Hippocampal formation (tissue), 2 donors: ENCODE data around the gene NID1.
"Not testable (repeated sequence)": the region's sequence is repeated elsewhere in the genome, so short reads cannot be mapped to it uniquely, and the experiment has no call there.

ENCODE experiments used
- DNase-seq, 2 donors: peaks; one replicate each; lab custom pipeline; 2025; lab: John Stamatoyannopoulos, UW

Gene NID1

GRCh38 chr1:235968831-235969230 lies 96.1 kb downstream of the NID1 start:
- DNase-seq, result no peak

DNA sequence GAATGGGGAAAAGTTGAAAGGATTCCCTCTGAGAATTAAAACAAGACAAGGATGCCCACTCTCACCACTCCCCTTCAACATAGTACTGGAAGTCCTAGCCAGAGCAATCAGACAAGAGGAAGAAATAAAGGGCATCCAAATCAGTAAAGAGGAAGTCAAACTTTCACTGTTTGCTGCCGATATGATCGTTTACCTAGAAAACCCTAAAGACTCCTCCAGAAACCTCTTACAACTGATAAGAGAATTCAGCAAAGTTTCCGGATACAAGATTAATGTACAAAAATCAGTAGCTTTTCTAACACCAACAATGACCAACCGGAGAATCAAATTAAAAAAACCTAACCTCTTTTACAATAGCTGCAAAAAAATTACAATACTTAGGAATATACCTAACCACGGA lies 98.8 kb downstream of the NID1 start:
- DNase-seq, result not testable (repeated sequence)

GRCh38 chr1:235960809-235961208 lies 104.1 kb downstream of the NID1 start:
- DNase-seq, result no peak

GRCh38 chr1:235958021-235958420 lies 106.9 kb downstream of the NID1 start:
- no peak for DNase-seq

DNA sequence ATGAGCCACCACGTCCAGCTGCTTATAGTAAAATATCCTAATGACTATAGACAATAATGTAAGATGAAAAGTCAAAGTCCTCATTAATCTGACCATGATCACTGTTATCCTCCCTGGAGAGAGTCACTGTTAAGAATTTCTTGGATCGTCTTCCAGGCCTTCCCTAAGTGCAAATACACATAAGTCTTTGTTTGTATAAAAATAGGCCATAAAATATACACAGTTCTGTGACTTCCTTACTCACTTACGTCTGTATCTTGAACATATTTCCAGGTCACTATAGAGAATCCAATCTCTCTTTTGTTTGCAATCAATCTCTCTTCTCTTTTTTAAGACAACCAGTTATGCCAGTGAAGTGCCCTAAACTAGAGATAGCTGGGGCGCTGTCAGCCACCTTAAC lies 109.1 kb downstream of the NID1 start:
- DNase-seq, result no peak

DNA sequence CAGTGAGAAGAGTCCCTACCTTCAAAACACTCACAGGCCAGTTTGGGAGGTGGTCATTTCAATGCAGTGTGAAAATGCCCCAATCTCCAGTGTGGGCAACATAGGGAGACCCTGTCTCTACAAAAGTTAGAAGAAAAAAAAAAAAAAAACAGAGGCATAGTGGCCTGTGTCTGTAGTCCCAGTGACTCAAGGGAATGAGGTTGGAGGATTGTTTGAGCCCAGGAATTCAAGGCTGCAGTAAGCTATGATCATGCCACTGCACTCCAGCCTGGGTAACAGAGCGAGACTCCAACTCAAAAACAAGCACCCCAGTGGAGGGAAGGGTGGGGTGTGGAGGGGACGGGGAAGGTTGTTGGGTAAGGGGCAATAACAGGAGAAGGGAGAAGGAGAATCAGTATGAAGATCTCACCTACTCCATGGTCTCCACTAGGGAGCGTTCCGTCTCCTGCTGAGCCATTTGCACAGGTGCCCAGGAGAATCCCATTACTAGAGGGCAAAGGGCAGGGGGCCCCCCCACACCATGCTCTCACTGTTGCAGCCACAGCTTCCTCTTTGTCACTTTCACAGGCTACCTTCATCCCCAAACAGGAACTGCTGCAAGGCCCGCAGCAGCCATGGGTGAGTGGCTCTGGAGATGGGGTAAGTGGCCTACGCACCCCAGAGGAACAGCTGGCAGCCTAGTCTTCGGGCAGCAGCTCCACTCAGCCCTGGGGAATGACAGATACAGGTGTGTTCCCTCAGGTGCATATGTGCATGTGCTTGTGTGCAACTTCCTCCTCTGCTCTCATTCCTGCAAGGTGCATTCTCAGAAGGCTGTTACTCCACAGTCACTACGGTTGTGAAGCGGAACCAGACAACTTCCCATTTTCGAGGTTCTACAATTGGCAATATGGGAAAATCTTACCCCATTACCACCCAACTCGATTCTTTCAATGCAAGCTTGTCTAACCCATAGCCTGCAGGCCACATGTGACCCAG lies 110.3 kb downstream of the NID1 start:
- no peak for DNase-seq

DNA sequence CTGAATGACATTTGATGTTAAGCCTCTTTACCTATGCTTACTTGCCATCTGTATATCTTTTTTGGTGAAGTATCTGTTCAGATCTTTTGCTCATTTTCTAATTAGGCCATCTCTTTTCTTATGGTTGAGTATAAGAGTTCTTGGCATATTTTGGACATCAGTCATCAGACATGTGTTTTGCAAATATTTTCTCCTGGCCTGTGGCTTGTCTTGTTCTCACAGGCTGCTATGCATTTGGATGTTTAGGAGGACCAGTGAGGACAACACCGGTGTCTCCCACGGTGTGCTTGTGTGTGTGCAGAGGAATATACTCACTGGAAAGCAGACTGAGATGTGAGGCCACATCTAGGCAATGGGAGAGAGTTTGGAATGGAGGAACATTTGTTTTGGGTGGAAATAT lies 111.1 kb downstream of the NID1 start:
- no peak for DNase-seq

DNA sequence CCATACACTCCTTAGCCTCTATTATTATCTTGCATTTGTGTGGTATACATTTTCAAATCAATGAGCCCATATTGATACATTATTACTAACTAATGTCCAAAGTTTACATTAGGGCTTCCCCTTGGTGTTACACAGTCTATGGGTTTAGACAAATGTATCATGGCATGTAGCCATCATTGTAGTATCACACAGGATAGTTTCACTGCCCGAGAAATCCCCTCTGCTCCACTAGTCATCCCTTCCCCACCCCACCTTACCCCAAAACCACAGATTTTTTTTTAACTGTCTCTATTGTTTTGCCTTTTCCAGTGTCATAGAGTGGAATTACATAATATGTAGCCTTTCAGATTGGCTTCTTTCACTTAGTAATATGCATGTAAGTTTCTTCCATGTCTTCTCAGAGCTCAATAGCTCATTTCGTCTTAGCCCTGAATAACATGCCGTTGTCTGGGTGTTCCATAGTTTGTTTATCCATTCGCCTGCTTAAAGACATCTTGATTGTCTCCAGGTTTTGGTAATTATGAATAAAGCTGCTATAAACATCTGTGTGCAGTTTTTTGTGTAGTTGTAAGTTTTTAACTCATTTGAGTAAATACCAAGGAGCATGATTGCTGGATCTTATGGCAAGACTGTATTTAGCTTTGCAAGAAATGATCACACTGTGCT lies 111.8 kb downstream of the NID1 start:
- DNase-seq, result no peak

DNA sequence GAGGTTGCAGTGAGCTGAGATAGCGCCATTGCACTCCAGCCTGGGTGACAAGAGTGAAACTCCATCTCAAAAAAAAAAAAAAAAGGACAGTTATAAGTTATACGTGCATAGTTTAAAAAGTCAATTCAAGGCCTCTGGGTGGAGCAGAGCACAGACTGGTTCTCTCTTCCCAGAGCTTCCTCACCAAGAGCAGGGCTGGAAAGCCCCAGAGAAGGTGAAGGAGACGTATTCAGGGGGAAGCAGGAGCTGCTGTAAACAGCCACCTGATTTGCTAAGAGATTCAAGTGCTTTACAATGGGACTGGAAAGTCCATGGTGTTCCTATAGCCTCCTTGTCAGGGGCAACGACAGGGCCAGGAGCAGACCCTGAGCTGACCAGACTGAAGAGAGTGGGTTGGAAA lies 113.2 kb downstream of the NID1 start:
- no peak for DNase-seq

DNA sequence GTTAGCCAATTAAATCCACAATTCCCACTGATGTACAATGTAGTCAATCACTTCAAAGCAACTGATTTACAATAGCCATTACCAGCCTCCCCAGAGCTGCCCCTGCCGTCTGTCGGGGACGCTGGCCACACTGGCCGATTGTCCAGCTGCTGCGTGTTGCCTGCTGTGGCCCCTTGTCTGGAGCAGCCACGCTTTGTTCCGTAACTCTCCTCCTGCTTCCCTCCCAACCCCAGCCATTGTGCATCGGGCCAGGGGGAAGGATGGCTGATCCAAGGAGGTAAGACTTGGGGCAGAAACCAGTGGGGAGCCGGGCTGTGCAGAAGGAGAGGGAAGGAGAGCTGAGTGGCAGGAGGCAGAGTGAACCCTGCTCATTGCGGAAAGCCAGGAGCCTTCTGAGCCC lies 114.6 kb downstream of the NID1 start:
- DNase-seq, result no peak

- no peak for DNase-seq
These were observed 116.0 kb downstream of the NID1 start for GRCh38 chr1:235948774-235949427.

GRCh38 chr1:235947989-235948388 lies 116.9 kb downstream of the NID1 start:
- no peak for DNase-seq

DNA sequence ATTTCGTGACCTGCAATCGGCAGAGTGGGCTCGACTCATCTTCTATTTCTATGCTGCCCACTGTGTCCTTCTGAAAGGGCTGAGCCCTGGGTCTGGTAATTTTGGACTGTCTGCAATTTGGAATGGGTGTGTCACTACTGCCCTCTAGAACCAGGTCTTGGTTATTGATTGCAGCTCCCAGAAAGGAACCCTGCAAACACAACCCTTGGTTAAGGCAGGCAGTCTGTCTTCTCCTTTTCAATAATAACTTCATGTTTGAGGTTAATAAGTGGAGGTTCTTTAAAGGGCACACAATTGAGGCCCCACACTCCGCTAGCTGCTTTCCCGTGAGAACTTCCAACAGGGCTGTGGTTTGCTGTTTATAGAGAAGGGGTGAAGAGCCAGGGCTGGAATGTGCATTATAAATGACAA lies 118.3 kb downstream of the NID1 start:
- no peak for DNase-seq

DNA sequence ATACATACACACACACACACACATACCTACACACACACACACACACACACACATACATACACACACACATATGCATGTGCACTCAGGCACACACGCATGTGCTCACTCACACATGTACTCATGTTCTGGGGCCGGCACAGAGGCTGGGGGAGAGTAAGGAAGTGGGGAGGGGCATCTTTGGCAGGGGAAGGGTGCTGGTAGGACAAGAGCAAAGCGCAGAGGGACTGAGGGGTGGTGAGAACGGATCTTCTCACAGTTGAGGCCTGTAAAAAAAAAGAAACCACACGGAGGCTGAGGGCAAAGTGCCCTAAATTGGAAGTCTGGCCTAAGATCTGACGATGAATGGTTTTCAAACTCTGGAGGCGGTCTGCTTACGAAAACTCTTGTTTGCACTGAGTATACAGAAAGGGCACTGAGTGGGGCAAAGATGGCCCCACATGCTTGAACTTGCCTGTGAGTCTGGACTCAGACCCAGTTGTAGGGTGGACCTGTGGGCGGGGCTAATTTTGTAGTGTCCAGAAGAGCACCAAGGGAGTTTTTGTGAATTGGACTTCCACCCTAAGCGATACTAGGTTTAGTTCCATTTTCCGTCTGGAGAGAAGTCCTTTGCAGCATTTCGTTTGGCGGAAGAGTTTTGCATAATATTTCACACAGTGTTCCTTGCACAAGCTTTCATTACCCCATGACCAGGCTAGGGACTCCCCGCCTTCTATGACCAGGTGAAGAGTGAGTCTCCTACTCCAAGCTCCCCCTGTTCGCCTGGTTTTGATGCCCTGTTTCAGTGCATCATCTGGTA lies 118.9 kb downstream of the NID1 start:
- DNase-seq, result no peak

GRCh38 chr1:235943581-235944114 lies 121.2 kb downstream of the NID1 start:
- no peak for DNase-seq

GRCh38 chr1:235942979-235943575 lies 121.8 kb downstream of the NID1 start:
- no peak for DNase-seq

GRCh38 chr1:235942625-235942934 lies 122.3 kb downstream of the NID1 start:
- no peak for DNase-seq

GRCh38 chr1:235941876-235942624 lies 122.8 kb downstream of the NID1 start:
- no peak for DNase-seq

DNA sequence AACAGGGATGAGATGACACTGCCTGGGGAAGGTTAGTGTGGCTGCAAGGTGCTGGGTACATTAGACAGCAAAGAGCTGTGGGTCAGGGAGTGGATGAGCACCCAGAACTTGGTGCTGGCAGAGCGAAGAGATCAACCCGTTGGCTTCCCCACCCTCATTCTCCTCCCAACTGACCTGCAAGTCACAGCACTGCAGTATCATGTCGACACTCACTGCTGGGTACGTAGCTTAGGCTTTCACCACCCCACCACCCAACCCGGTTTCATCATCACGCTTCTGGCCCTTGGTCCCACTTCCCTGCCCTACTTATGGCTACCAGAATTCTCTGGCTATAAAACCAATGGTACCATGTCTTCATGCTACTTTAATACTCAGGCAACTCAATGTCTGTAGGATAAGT lies 124.6 kb downstream of the NID1 start:
- no peak for DNase-seq

DNA sequence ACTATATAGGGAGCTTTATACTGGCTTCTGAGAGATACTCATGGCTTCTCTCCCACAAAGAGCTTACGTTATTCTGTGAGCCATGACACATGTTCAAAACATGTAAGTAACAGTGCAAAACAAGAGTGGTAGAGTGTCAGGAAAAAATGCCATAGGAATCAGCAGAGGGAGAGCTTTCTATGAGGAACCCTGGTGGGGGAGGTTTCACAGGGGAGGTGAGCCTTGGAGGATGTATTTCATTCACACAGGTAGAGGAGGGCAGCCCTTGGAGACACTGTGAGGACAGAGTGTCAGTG lies 125.5 kb downstream of the NID1 start:
- DNase-seq, result no peak
